ENCODE measurements around the gene MCU.

Gene MCU

DNA sequence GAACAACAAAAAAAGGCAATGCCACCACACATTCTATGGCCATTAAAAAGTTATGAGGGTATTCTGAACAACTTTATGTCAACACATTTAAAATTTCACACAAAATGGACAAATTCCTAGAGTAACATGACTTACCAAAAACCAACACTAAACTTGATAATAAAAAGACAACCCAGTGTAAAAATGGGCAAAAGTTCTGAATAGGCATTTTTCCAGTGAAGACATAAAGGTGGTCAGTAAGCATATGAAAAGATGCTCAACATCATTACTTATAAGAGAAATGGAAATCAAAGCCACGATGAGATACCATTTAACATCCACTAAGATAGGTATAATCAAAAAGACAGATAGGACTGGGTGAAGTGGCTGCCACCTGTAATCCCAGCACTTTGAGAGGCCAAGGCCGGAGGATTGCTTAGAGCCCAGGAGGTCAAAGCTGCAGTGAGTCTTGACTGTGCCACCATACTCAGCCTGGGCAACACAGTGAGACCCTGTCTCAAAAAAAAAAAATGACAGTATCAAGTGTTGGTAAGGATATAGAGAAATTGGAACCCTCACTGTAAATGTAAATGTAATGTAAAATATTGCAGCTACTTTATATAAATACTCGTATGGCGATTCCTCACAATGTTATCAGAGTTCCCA lies 130.5 kb downstream of the MCU start:
- TF ChIP-seq, protein P1, sequence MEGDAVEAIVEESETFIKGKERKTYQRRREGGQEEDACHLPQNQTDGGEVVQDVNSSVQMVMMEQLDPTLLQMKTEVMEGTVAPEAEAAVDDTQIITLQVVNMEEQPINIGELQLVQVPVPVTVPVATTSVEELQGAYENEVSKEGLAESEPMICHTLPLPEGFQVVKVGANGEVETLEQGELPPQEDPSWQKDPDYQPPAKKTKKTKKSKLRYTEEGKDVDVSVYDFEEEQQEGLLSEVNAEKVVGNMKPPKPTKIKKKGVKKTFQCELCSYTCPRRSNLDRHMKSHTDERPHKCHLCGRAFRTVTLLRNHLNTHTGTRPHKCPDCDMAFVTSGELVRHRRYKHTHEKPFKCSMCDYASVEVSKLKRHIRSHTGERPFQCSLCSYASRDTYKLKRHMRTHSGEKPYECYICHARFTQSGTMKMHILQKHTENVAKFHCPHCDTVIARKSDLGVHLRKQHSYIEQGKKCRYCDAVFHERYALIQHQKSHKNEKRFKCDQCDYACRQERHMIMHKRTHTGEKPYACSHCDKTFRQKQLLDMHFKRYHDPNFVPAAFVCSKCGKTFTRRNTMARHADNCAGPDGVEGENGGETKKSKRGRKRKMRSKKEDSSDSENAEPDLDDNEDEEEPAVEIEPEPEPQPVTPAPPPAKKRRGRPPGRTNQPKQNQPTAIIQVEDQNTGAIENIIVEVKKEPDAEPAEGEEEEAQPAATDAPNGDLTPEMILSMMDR (IDR thresholded peaks at IDR 0.05): no peak
- H3K4me1 ChIP-seq (ENCODE audit: control insufficient read depth in 1 of 2, insufficient read depth in 1 of 2, low read depth in 1 of 2, low read length in 1 of 2): peaks cover 15 to 22% of the 10 kb centered on the region in 2 experiments
- no peak overlapping the region for H3K4me3 ChIP-seq (ENCODE audit: low read depth in 1 of 2, low read length in 1 of 2)
- no peak overlapping the region for H3K27ac ChIP-seq
- H3K27me3 ChIP-seq: no peaks in the 10 kb centered on the region
- no peaks in the 10 kb centered on the region for H3K36me3 ChIP-seq
- no peaks in the 10 kb centered on the region for H3K9me3 ChIP-seq

DNA sequence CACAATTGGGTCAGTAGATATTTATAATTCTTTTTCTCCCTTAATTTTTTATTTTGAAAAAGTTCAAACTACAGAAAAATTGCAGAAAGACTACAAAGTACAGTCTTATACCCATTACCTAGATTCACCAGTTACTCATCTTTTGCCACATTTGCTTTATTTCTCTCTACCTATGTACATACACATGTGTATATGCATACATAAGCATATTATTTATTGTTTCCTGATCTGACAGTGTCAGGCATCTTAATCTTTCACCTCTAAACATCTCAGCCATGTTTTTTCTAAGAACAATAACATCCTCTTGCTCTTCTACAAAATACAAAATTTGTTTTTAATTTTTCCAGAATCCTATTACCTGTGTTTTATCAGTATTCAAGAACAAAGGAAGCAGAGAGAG lies 133.2 kb downstream of the MCU start:
- H3K9me3 ChIP-seq: no peaks in the 10 kb centered on the region

DNA sequence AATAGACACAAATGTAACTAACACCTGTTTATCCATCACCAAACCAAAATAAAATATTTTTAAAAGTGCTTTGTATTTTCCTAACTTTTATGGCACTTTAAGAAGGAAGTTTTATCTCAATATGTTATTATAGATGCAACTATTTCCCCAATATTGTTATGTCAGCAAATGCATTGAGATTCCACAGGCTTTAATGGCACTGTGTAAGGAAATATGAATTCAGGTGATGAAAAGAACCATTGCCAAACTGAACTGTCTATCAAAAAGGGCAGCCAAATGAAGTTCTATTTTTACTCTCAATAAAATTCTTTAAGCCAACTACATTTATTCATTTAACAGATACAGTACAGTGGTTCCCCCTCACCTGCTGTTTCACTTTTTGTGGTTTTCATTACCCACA lies 134.4 kb downstream of the MCU start:
- H3K4me1 ChIP-seq (ENCODE audit: control insufficient read depth in 1 of 2, insufficient read depth in 1 of 2, low read depth in 1 of 2, low read length in 1 of 2): peaks cover 9 to 13% of the 10 kb centered on the region in 2 experiments
- no peak overlapping the region for H3K4me3 ChIP-seq (ENCODE audit: low read depth in 1 of 2, low read length in 1 of 2)
- TF ChIP-seq, protein P1 (IDR thresholded peaks at IDR 0.05): no peak
- H3K27ac ChIP-seq: peak overlapping the region; percentile 11
- H3K9me3 ChIP-seq: no peaks in the 10 kb centered on the region
- H3K27me3 ChIP-seq: no peaks in the 10 kb centered on the region
- H3K36me3 ChIP-seq: no peaks in the 10 kb centered on the region

More for the DNA sequence above, 133.2 kb downstream of the MCU start:
- H3K4me1 ChIP-seq (ENCODE audit: control insufficient read depth in 1 of 2, insufficient read depth in 1 of 2, low read depth in 1 of 2, low read length in 1 of 2): peaks cover under 1 to 3% of the 10 kb centered on the region in 2 experiments
- H3K27me3 ChIP-seq: no peaks in the 10 kb centered on the region
- peak overlapping the region; percentile 11 for H3K27ac ChIP-seq
- no peak overlapping the region for H3K4me3 ChIP-seq (ENCODE audit: low read depth in 1 of 2, low read length in 1 of 2)
- H3K36me3 ChIP-seq: no peaks in the 10 kb centered on the region
- TF ChIP-seq, protein P1 (IDR thresholded peaks at IDR 0.05): no peak

DNA sequence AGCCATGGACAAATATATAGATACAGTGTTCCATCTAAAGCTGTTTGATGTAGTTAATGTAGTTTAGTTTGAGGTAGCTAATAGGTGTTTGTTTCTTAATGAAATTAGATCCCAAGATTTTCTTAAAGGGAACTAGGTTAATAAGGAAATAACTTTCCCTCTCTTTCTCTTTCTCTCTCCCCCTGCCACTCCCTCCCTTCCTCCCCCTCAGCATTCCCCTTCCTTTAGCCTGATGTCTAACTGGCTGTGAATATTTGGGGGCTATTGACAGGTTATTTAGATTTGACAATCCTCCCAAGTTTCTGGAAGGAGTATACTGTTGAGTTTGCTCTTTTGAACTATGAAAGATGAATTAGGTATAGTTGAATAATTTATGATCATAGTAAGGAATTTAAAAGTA lies 136.4 kb downstream of the MCU start:
- no peaks in the 10 kb centered on the region for H3K27me3 ChIP-seq
- no peak overlapping the region for H3K4me3 ChIP-seq (ENCODE audit: low read depth in 1 of 2, low read length in 1 of 2)
- H3K9me3 ChIP-seq: no peaks in the 10 kb centered on the region
- H3K27ac ChIP-seq: no peak overlapping the region
- H3K4me1 ChIP-seq (ENCODE audit: control insufficient read depth in 1 of 2, insufficient read depth in 1 of 2, low read depth in 1 of 2, low read length in 1 of 2): peaks cover 9 to 16% of the 10 kb centered on the region in 2 experiments
- no peaks in the 10 kb centered on the region for H3K36me3 ChIP-seq
- TF ChIP-seq, protein P1 (IDR thresholded peaks at IDR 0.05): no peak

DNA sequence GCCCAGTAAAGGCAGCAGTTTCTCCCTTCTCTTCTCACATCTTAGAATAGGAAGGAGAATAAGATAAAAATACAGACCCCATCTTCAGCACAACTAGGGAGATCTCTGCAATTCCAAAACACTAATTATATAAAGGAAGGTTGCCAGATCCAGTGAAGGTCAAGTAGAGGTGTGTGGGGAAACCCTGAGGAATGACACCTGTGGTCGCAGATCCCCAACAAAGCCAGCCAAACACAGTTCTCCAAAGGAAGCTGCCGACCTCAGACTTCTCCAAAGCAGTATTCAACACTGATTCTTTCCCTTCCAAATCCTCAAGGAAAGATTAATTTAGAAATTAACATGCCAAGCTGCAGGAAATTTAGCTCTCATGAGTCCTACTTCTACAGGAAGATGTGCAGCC lies 138.7 kb downstream of the MCU start:
- TF ChIP-seq, protein P1 (IDR thresholded peaks at IDR 0.05): no peak
- Histone ChIP-seq H3K27me3 (no peaks in the 10 kb centered on the region), H3K4me3 (ENCODE audit: low read depth in 1 of 2, low read length in 1 of 2) (no peak overlapping the region), H3K4me1 (ENCODE audit: control insufficient read depth in 1 of 2, insufficient read depth in 1 of 2, low read depth in 1 of 2, low read length in 1 of 2) (peaks cover 9 to 21% of the 10 kb centered on the region in 2 experiments), H3K36me3 (peaks cover 7% of the 10 kb centered on the region), H3K27ac (no peak overlapping the region), H3K9me3 (no peaks in the 10 kb centered on the region)
